H9 (cell line): ENCODE results near the gene SFTPB. TPM values are rescaled to one million over a fixed set of nuclear protein-coding genes. Genes with fewer than 3 reads are reported as not detected.

Experiments used
- DNase-seq: peaks from one replicate; pipeline ENCODE4 v3.0.0-alpha.2; 2017
- H2AFZ ChIP-seq: one replicate; pipeline ENCODE4 v1.6.1; 2013; ENCODE audit warnings: mild to moderate bottlenecking, low read length, control low read depth, moderate library complexity
- H2AK5ac ChIP-seq: 2 replicates; pipeline ENCODE4 v1.6.1; 2013; ENCODE audit warnings: low read length, control low read depth, mixed read lengths; ENCODE audit not compliant: insufficient read length
- H2BK120ac ChIP-seq: one replicate; pipeline ENCODE4 v1.6.1; 2013; ENCODE audit warnings: low read depth, mild to moderate bottlenecking, low read length, control low read depth, inconsistent platforms; ENCODE audit not compliant: poor library complexity, severe bottlenecking
- H2BK12ac ChIP-seq: 2 replicates; pipeline ENCODE4 v1.6.1; 2013; ENCODE audit warnings: low read length, control low read depth, mixed read lengths, low read depth; ENCODE audit not compliant: insufficient read length
- H2BK15ac ChIP-seq: 2 replicates; pipeline ENCODE4 v1.6.1; 2013; ENCODE audit warnings: low read depth, low read length, control low read depth
- H2BK20ac ChIP-seq: one replicate; pipeline ENCODE4 v1.6.1; 2013; ENCODE audit warnings: low read depth, mild to moderate bottlenecking, low read length, control low read depth, inconsistent platforms; ENCODE audit not compliant: poor library complexity, severe bottlenecking
- H2BK5ac ChIP-seq: 2 replicates; pipeline ENCODE4 v1.6.1; 2013; ENCODE audit warnings: low read length, control low read depth, mixed read lengths; ENCODE audit not compliant: insufficient read length
- H3K14ac ChIP-seq: 2 replicates; pipeline ENCODE4 v1.6.1; 2013; ENCODE audit warnings: low read length, control low read depth; ENCODE audit not compliant: insufficient read depth
- H3K18ac ChIP-seq: 2 replicates; pipeline ENCODE4 v1.6.1; 2013; ENCODE audit warnings: low read depth, mild to moderate bottlenecking, mixed read lengths, low read length, control low read depth; ENCODE audit not compliant: insufficient read length
- H3K23ac ChIP-seq: 2 replicates; pipeline ENCODE4 v1.6.1; 2013; ENCODE audit warnings: low read length, control low read depth, mixed read lengths, low read depth; ENCODE audit not compliant: insufficient read length
- H3K23me2 ChIP-seq: 2 replicates; pipeline ENCODE4 v1.6.1; 2013; ENCODE audit warnings: low read depth, mild to moderate bottlenecking, mixed read lengths, low read length, control low read depth; ENCODE audit not compliant: insufficient read length, poor library complexity, severe bottlenecking
- H3K27ac ChIP-seq: 2 replicates; pipeline ENCODE4 v1.5.1; 2013; ENCODE audit warnings: low read length, control low read depth, mixed read lengths, low read depth; ENCODE audit not compliant: insufficient read length
- H3K27me3 ChIP-seq: 2 replicates; pipeline ENCODE4 v1.6.1; 2013; ENCODE audit warnings: low read length, control low read depth, inconsistent platforms; ENCODE audit not compliant: insufficient read depth
- H3K4ac ChIP-seq: 2 replicates; pipeline ENCODE4 v1.6.1; 2013; ENCODE audit warnings: low read depth, mild to moderate bottlenecking, control low read depth, inconsistent platforms, low read length, moderate library complexity
- H3K4me1 ChIP-seq: 2 replicates; pipeline ENCODE4 v1.6.1; 2013; ENCODE audit warnings: low read length, control low read depth, inconsistent platforms; ENCODE audit not compliant: insufficient read depth
- H3K4me2 ChIP-seq: 2 replicates; pipeline ENCODE4 v1.6.1; 2013; ENCODE audit warnings: low read length, control low read depth, mixed read lengths; ENCODE audit not compliant: insufficient read length, insufficient read depth
- H3K56ac ChIP-seq: 2 replicates; pipeline ENCODE4 v1.6.1; 2013; ENCODE audit warnings: low read depth, mild to moderate bottlenecking, mixed read lengths, low read length, control low read depth; ENCODE audit not compliant: insufficient read length
- H3K79me1 ChIP-seq: 2 replicates; pipeline ENCODE4 v1.6.1; 2013; ENCODE audit warnings: low read depth, mild to moderate bottlenecking, moderate library complexity, low read length, control low read depth, inconsistent platforms; ENCODE audit not compliant: insufficient read depth, poor library complexity, severe bottlenecking
- H3K79me2 ChIP-seq: 2 replicates; pipeline ENCODE4 v1.6.1; 2013; ENCODE audit warnings: low read length, control low read depth, inconsistent platforms; ENCODE audit not compliant: insufficient read depth
- H3K9ac ChIP-seq: 2 replicates; pipeline ENCODE4 v1.6.1; 2013; ENCODE audit warnings: low read length, control low read depth, mixed read lengths; ENCODE audit not compliant: insufficient read length; ENCODE audit errors: extremely low read depth
- H3K9me3 ChIP-seq: one replicate; pipeline ENCODE4 v1.6.1; 2013; ENCODE audit warnings: low read depth, low read length, inconsistent platforms; ENCODE audit not compliant: control insufficient read depth
- H3T11ph ChIP-seq: one replicate; pipeline ENCODE4 v1.6.1; 2013; ENCODE audit warnings: mild to moderate bottlenecking, low read length, control low read depth, inconsistent platforms
- H4K20me1 ChIP-seq: one replicate; pipeline ENCODE4 v1.6.1; 2013; ENCODE audit not compliant: control insufficient read depth, insufficient read length, insufficient read depth
- H4K5ac ChIP-seq: 2 replicates; pipeline ENCODE4 v1.6.1; 2013; ENCODE audit warnings: low read depth, mild to moderate bottlenecking, mixed read lengths, low read length, control low read depth; ENCODE audit not compliant: insufficient read length
- H4K8ac ChIP-seq: replicated peaks from 2 replicates; pipeline ENCODE4 v1.6.1; 2013; ENCODE audit warnings: low read length, control low read depth, mixed read lengths, low read depth; ENCODE audit not compliant: insufficient read length
- H4K91ac ChIP-seq: 2 replicates; pipeline ENCODE4 v1.6.1; 2013; ENCODE audit warnings: low read depth, mild to moderate bottlenecking, moderate library complexity, mixed read lengths, low read length, control low read depth; ENCODE audit not compliant: insufficient read length
- H3K27ac Mint-ChIP-seq, 3 experiments: 2 replicates in 2 of 3; 3 replicates in 1 of 3; pipeline ENCODE4 v1.8.0; 2020 to 2021; ENCODE audit warnings: mixed read lengths in 3 of 3, mild to moderate bottlenecking in 1 of 3, moderate library complexity in 1 of 3
- H3K27me3 Mint-ChIP-seq: 2 replicates; pipeline ENCODE4 v1.8.0; 2021; ENCODE audit warnings: low read depth, mild to moderate bottlenecking, moderate library complexity, mixed read lengths
- H3K36me3 Mint-ChIP-seq, 3 experiments: 2 replicates in 2 of 3; 3 replicates in 1 of 3; pipeline ENCODE4 v1.8.0; 2020 to 2021; ENCODE audit warnings: low read depth in 3 of 3, mixed read lengths in 3 of 3; ENCODE audit not compliant: insufficient read depth in 1 of 3
- H3K4me1 Mint-ChIP-seq, 2 experiments: 2 replicates each; pipeline ENCODE4 v1.8.0; 2020; ENCODE audit warnings: mixed read lengths in 2 of 2
- H3K4me3 Mint-ChIP-seq, 2 experiments: 2 replicates in 1 of 2; 3 replicates in 1 of 2; pipeline ENCODE4 v1.8.0; 2020 to 2021; ENCODE audit warnings: mild to moderate bottlenecking in 2 of 2, mixed read lengths in 2 of 2, moderate library complexity in 1 of 2
- H3K9me3 Mint-ChIP-seq, 2 experiments: 2 replicates in 1 of 2; 3 replicates in 1 of 2; pipeline ENCODE4 v1.8.0; 2020; ENCODE audit warnings: mild to moderate bottlenecking in 2 of 2, mixed read lengths in 2 of 2, moderate library complexity in 1 of 2
- CTCF ChIP-seq: fragments of 200-600 bp; sonication (generic); conservative IDR thresholded peaks from 3 replicates; pipeline ENCODE4 v1.8.0; 2021; ENCODE audit warnings: antibody characterized with exemption, mild to moderate bottlenecking
- WGBS: extraction: QIAGEN DNeasy Blood & Tissue Kit; methylation state at CpG from one replicate; pipeline ENCODE4 v1.1.7; 2013; ENCODE audit warnings: missing lambda C conversion rate, low lambda C conversion rate, mixed read lengths; ENCODE audit not compliant: insufficient read length; ENCODE audit errors: extremely low coverage; 5-methylcytosine and 5-hydroxymethylcytosine counted together
- total RNA-seq: library from RNA; stranded (reverse); gene quantifications from 2 replicates; pipeline ENCODE4 v1.2.1, GENCODE V29; 2021

The SFTPB gene
- total RNA-seq, 1 experiment from 2014 or later = not detected

DNA sequence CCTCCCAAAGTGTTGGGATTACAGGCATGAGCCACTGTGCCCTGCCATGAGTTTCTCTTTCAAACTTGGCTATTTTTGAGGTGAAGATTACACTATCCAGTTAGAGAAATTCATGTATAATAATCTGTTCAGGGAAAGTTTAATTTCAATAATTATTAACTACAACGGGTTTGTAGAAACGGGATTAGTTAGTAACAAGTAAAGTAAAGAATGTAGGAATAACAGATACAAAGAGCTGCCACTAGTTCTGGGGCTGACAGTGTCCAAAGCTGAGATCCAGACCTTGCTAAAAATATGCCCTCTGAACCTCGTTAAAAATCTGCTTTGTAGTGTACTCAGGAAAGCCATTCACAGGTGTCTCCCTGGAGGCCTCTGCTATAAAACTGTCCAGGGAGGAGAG is 16.9 kb downstream of the SFTPB start:
- Histone ChIP-seq H3K4me1 (no peaks in the 10 kb centered on the region), H2BK120ac (no peak overlapping the region), H4K8ac (no peak overlapping the region)

More for the DNA sequence above, 16.9 kb downstream of the SFTPB start:
- Histone ChIP-seq H2BK5ac (no peak overlapping the region), H3K27ac (no peak overlapping the region), H3K23me2 (no peaks in the 10 kb centered on the region), H3K4ac (no peak overlapping the region), H2AFZ (no peak overlapping the region), H2BK15ac (no peak overlapping the region), H3K27me3 (no peaks in the 10 kb centered on the region), H3K14ac (no peak overlapping the region), H3K4me2 (no peak overlapping the region), H3K9me3 (no peaks in the 10 kb centered on the region), H3K18ac (no peak overlapping the region), H2BK20ac (no peak overlapping the region), H3K9ac (no peak overlapping the region), H2AK5ac (no peak overlapping the region), H3K23ac (no peak overlapping the region), H3K79me2 (no peaks in the 10 kb centered on the region), H4K5ac (no peak overlapping the region), H3T11ph (no peak overlapping the region), H4K20me1 (no peaks in the 10 kb centered on the region), H3K79me1 (no peaks in the 10 kb centered on the region), H3K56ac (no peak overlapping the region), H4K91ac (no peak overlapping the region), H2BK12ac (no peak overlapping the region)
- Mint-ChIP-seq H3K9me3 (no peaks in the 10 kb centered on the region), H3K36me3 (peaks cover 37 to 76% (median 65%) of the 10 kb centered on the region in 3 experiments; a peak in 6 of 7 replicates), H3K27me3 (no peaks in the 10 kb centered on the region; the same call in 1 of the 2 replicates), H3K4me3 (no peak overlapping the region), H3K4me1 (peaks cover 4% of the 10 kb centered on the region in 2 experiments; a peak in 2 of 4 replicates), H3K27ac (no peak overlapping the region; a peak in 1 of 7 replicates)
- DNase-seq = no peak
- no peak for TF ChIP-seq CTCF
- WGBS = no CpG with 5 or more reads among the region's 3 CpGs
